GM18511 (cell line): ENCODE data around the gene CRTC3.
"Not testable (repeated sequence)": the region's sequence is repeated elsewhere in the genome, so short reads cannot be mapped to it uniquely, and the experiment has no call there.

Source experiments
- ATAC-seq: cut with Tn5 transposase; IDR thresholded peaks from one replicate; pipeline ENCODE4 v1.9.1; 2021; ENCODE audit warnings: mild to moderate bottlenecking, moderate library complexity; ENCODE audit not compliant: unreplicated experiment

CRTC3 gene

GRCh38 chr15:90667073-90667754 lies 137.5 kb downstream of the CRTC3 start:
- ATAC-seq: no peak

- ATAC-seq: not testable (repeated sequence)
These were observed 138.1 kb downstream of the CRTC3 start for GRCh38 chr15:90667755-90668345.

GRCh38 chr15:90670631-90671030 lies 140.9 kb downstream of the CRTC3 start:
- ATAC-seq: not testable (repeated sequence)

GRCh38 chr15:90671216-90671615 lies 141.5 kb downstream of the CRTC3 start:
- ATAC-seq: no peak

- ATAC-seq: not testable (repeated sequence)
These were observed 143.6 kb downstream of the CRTC3 start for GRCh38 chr15:90673357-90673756.

- no peak for ATAC-seq
These were observed 144.8 kb downstream of the CRTC3 start for GRCh38 chr15:90674476-90674875.

GRCh38 chr15:90675464-90675863 lies 145.7 kb downstream of the CRTC3 start:
- ATAC-seq: no peak

- no peak for ATAC-seq
These were observed 148.4 kb downstream of the CRTC3 start for GRCh38 chr15:90677807-90678790.

GRCh38 chr15:90679959-90680358 lies 150.2 kb downstream of the CRTC3 start:
- ATAC-seq: no peak

GRCh38 chr15:90680371-90680935 lies 150.7 kb downstream of the CRTC3 start:
- ATAC-seq: no peak

- ATAC-seq: no peak
These were observed 151.3 kb downstream of the CRTC3 start for GRCh38 chr15:90681056-90681455.

GRCh38 chr15:90681480-90681879 lies 151.8 kb downstream of the CRTC3 start:
- no peak for ATAC-seq

GRCh38 chr15:90683371-90683770 lies 153.6 kb downstream of the CRTC3 start:
- no peak for ATAC-seq

- no peak for ATAC-seq
These were observed 154.2 kb downstream of the CRTC3 start for GRCh38 chr15:90683876-90684275.

- no peak for ATAC-seq
These were observed 154.6 kb downstream of the CRTC3 start for GRCh38 chr15:90684281-90684680.

GRCh38 chr15:90685591-90686434 lies 156.1 kb downstream of the CRTC3 start:
- ATAC-seq: peak; percentile 48

GRCh38 chr15:90686435-90687218 lies 156.9 kb downstream of the CRTC3 start:
- ATAC-seq: peak; percentile 91

GRCh38 chr15:90689326-90689961 lies 159.7 kb downstream of the CRTC3 start:
- not testable (repeated sequence) for ATAC-seq

- no peak for ATAC-seq
These were observed 160.9 kb downstream of the CRTC3 start for GRCh38 chr15:90690585-90690984.
